ENCODE results near the gene EYS.

GRCh38 chr6:63821442-63821841 is 1885.6 kb downstream of the EYS start:
- no peak for TF ChIP-seq EZH2 (IDR thresholded peaks at IDR 0.05; ENCODE audit: insufficient read depth, poor library complexity, severe bottlenecking)
- no peak for TF ChIP-seq EZH2phosphoT487 (IDR thresholded peaks at IDR 0.05; ENCODE audit: insufficient read depth, low read depth)

Measured in GM23248 (cell line).